Measurements from ENCODE around the gene CECR2.

The CECR2 gene

GRCh38 chr22:17369439-17370025 is at the start of gene CECR2:
Gene CECR2 (plus strand): TSS chr22:17369460. CDS start chr22:17369784, 324 bp downstream.
- H3K79me2 ChIP-seq (ENCODE audit: insufficient read depth, low read length) = no peaks in the 10 kb centered on the region
- no peaks in the 10 kb centered on the region for H3K9me3 ChIP-seq (ENCODE audit: low read length)
- no peaks in the 10 kb centered on the region for H3K4me1 ChIP-seq (ENCODE audit: insufficient read depth, low read length, severe bottlenecking)
- peak within 1 kb of the TSS; percentile 53 for H3K4me3 ChIP-seq (ENCODE audit: low read depth, low read length, poor library complexity, severe bottlenecking)
- no peaks in the 10 kb centered on the region for H3K27me3 ChIP-seq (ENCODE audit: insufficient read depth, low read length)
- H3K27ac ChIP-seq (ENCODE audit: low read depth, low read length, poor library complexity, severe bottlenecking) = no peak within 1 kb of the TSS
- H3K9me2 ChIP-seq (ENCODE audit: low read depth, low read length) = no peaks in the 10 kb centered on the region
- no peaks in the 10 kb centered on the region for H3F3A ChIP-seq (ENCODE audit: insufficient read depth, low read length)
- peak within 1 kb of the TSS; percentile 50 for H3K4me2 ChIP-seq (ENCODE audit: low read length)
- H4K20me1 ChIP-seq (ENCODE audit: insufficient read depth, low read length) = no peaks in the 10 kb centered on the region
- no peak within 1 kb of the TSS for H3K9ac ChIP-seq (ENCODE audit: low read length)
- no peaks in the 10 kb centered on the region for H3K36me3 ChIP-seq (ENCODE audit: insufficient read depth, low read length)
- TF ChIP-seq, protein P1, sequence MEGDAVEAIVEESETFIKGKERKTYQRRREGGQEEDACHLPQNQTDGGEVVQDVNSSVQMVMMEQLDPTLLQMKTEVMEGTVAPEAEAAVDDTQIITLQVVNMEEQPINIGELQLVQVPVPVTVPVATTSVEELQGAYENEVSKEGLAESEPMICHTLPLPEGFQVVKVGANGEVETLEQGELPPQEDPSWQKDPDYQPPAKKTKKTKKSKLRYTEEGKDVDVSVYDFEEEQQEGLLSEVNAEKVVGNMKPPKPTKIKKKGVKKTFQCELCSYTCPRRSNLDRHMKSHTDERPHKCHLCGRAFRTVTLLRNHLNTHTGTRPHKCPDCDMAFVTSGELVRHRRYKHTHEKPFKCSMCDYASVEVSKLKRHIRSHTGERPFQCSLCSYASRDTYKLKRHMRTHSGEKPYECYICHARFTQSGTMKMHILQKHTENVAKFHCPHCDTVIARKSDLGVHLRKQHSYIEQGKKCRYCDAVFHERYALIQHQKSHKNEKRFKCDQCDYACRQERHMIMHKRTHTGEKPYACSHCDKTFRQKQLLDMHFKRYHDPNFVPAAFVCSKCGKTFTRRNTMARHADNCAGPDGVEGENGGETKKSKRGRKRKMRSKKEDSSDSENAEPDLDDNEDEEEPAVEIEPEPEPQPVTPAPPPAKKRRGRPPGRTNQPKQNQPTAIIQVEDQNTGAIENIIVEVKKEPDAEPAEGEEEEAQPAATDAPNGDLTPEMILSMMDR (IDR thresholded peaks at IDR 0.05; ENCODE audit: low read length) = no peak
- no peak for TF ChIP-seq EZH2 (IDR thresholded peaks at IDR 0.05; ENCODE audit: borderline replicate concordance, low read length)
- H2AFZ ChIP-seq (ENCODE audit: low read length) = no peak within 1 kb of the TSS

DNA sequence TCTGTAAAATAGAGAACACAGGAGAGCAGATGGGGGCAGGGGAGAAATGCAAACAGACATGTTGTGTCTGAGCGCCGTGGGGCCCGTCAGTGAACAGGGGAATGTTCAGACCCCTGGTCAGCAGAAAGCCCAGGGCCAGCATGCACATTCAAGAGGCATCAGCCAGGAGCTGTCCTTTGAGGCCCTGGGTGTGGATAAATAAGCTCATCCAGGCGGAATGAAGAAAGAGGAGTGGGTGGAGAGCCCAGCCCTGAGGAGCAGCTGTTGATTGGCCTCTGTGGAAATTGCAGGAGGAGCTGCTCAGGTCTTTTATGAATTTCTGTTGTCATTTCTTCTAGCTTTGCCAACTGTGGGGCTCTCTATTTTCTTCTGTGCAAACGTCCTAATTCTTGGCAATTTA is 49.7 kb upstream of the CECR2 start:
- no peaks in the 10 kb centered on the region for H3K9me2 ChIP-seq (ENCODE audit: low read depth, low read length)
- H3K9me3 ChIP-seq (ENCODE audit: low read length) = no peaks in the 10 kb centered on the region
- H3K27me3 ChIP-seq (ENCODE audit: insufficient read depth, low read length) = no peaks in the 10 kb centered on the region
- no peak overlapping the region for H3K27ac ChIP-seq (ENCODE audit: low read depth, low read length, poor library complexity, severe bottlenecking)
- H3K79me2 ChIP-seq (ENCODE audit: insufficient read depth, low read length) = no peaks in the 10 kb centered on the region
- H3K4me2 ChIP-seq (ENCODE audit: low read length) = no peak overlapping the region
- no peaks in the 10 kb centered on the region for H3K36me3 ChIP-seq (ENCODE audit: insufficient read depth, low read length)
- H4K20me1 ChIP-seq (ENCODE audit: insufficient read depth, low read length) = no peaks in the 10 kb centered on the region
- no peaks in the 10 kb centered on the region for H3F3A ChIP-seq (ENCODE audit: insufficient read depth, low read length)
- no peak overlapping the region for H3K9ac ChIP-seq (ENCODE audit: low read length)
- H2AFZ ChIP-seq (ENCODE audit: low read length) = no peak overlapping the region
- no peak for TF ChIP-seq EZH2 (IDR thresholded peaks at IDR 0.05; ENCODE audit: borderline replicate concordance, low read length)
- TF ChIP-seq, protein P1 (IDR thresholded peaks at IDR 0.05; ENCODE audit: low read length) = no peak
- no peaks in the 10 kb centered on the region for H3K4me1 ChIP-seq (ENCODE audit: insufficient read depth, low read length, severe bottlenecking)
- no peak overlapping the region for H3K4me3 ChIP-seq (ENCODE audit: low read depth, low read length, poor library complexity, severe bottlenecking)

- H3K4me3 ChIP-seq (ENCODE audit: low read depth, low read length, poor library complexity, severe bottlenecking) = no peak overlapping the region
- H3K9me3 ChIP-seq (ENCODE audit: low read length) = no peaks in the 10 kb centered on the region
- no peak overlapping the region for H2AFZ ChIP-seq (ENCODE audit: low read length)
- no peaks in the 10 kb centered on the region for H3K79me2 ChIP-seq (ENCODE audit: insufficient read depth, low read length)
- no peak overlapping the region for H3K9ac ChIP-seq (ENCODE audit: low read length)
- H3K27me3 ChIP-seq (ENCODE audit: insufficient read depth, low read length) = no peaks in the 10 kb centered on the region
- no peaks in the 10 kb centered on the region for H3K36me3 ChIP-seq (ENCODE audit: insufficient read depth, low read length)
- TF ChIP-seq, protein P1 (IDR thresholded peaks at IDR 0.05; ENCODE audit: low read length) = no peak
- TF ChIP-seq EZH2 (IDR thresholded peaks at IDR 0.05; ENCODE audit: borderline replicate concordance, low read length) = no peak
- no peaks in the 10 kb centered on the region for H3K4me1 ChIP-seq (ENCODE audit: insufficient read depth, low read length, severe bottlenecking)
- H3K9me2 ChIP-seq (ENCODE audit: low read depth, low read length) = no peaks in the 10 kb centered on the region
- H3K4me2 ChIP-seq (ENCODE audit: low read length) = no peak overlapping the region
- no peaks in the 10 kb centered on the region for H4K20me1 ChIP-seq (ENCODE audit: insufficient read depth, low read length)
- no peak overlapping the region for H3K27ac ChIP-seq (ENCODE audit: low read depth, low read length, poor library complexity, severe bottlenecking)
- no peaks in the 10 kb centered on the region for H3F3A ChIP-seq (ENCODE audit: insufficient read depth, low read length)
These were observed 46.7 kb upstream of the CECR2 start for GRCh38 chr22:17322511-17322910.
